ENCODE results near the gene FGF18.

The FGF18 gene

GRCh38 chr5:171462928-171463861, 43.7 kb downstream of the FGF18 start:
- TF ChIP-seq FOXP2 (optimal IDR thresholded peaks at IDR 0.05; ENCODE audit: borderline replicate concordance, extremely low read depth, extremely low read length, insufficient read depth) (no peak), POLR2AphosphoS5 (IDR thresholded peaks at IDR 0.05; ENCODE audit: low read depth, low read length) (no peak), SIN3A (IDR thresholded peaks at IDR 0.05; ENCODE audit: borderline replicate concordance, insufficient read depth, low read length) (no peak), TAF1 (IDR thresholded peaks at IDR 0.05; ENCODE audit: borderline replicate concordance, insufficient read depth, low read length) (no peak)

- TF ChIP-seq POLR2AphosphoS5 (IDR thresholded peaks at IDR 0.05; ENCODE audit: low read depth, low read length) (no peak), FOXP2 (optimal IDR thresholded peaks at IDR 0.05; ENCODE audit: borderline replicate concordance, extremely low read depth, extremely low read length, insufficient read depth) (no peak), TAF1 (IDR thresholded peaks at IDR 0.05; ENCODE audit: borderline replicate concordance, insufficient read depth, low read length) (no peak), SIN3A (IDR thresholded peaks at IDR 0.05; ENCODE audit: borderline replicate concordance, insufficient read depth, low read length) (no peak)
- TF ChIP-seq, protein P1, sequence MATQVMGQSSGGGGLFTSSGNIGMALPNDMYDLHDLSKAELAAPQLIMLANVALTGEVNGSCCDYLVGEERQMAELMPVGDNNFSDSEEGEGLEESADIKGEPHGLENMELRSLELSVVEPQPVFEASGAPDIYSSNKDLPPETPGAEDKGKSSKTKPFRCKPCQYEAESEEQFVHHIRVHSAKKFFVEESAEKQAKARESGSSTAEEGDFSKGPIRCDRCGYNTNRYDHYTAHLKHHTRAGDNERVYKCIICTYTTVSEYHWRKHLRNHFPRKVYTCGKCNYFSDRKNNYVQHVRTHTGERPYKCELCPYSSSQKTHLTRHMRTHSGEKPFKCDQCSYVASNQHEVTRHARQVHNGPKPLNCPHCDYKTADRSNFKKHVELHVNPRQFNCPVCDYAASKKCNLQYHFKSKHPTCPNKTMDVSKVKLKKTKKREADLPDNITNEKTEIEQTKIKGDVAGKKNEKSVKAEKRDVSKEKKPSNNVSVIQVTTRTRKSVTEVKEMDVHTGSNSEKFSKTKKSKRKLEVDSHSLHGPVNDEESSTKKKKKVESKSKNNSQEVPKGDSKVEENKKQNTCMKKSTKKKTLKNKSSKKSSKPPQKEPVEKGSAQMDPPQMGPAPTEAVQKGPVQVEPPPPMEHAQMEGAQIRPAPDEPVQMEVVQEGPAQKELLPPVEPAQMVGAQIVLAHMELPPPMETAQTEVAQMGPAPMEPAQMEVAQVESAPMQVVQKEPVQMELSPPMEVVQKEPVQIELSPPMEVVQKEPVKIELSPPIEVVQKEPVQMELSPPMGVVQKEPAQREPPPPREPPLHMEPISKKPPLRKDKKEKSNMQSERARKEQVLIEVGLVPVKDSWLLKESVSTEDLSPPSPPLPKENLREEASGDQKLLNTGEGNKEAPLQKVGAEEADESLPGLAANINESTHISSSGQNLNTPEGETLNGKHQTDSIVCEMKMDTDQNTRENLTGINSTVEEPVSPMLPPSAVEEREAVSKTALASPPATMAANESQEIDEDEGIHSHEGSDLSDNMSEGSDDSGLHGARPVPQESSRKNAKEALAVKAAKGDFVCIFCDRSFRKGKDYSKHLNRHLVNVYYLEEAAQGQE (IDR thresholded peaks at IDR 0.05; ENCODE audit: insufficient read depth in 1 of 2, low read depth in 2 of 2, low read length in 2 of 2), result no peak
Measured at GRCh38 chr5:171463862-171464229, 44.4 kb downstream of the FGF18 start.

DNA sequence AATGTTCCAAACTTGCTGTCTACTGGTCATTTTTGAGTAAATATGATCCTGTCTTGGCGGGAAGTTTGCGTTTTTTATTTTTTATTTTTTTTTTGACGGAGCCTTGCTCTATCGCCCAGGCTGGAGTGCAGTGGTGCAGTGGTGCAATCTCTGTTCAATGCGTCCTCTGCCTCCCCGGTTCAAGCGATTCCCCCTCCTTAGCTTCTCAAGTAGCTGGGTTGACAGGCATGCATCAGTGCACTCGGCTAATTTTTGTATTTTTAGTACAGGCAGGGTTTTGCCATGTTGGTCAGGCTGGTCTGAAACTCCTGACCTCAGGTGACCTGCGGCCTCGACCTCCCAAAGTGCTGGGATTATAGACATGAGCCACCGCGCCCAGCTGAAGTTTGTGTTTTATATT, 45.4 kb downstream of the FGF18 start:
- TF ChIP-seq SIN3A (IDR thresholded peaks at IDR 0.05; ENCODE audit: borderline replicate concordance, insufficient read depth, low read length) (no peak), POLR2AphosphoS5 (IDR thresholded peaks at IDR 0.05; ENCODE audit: low read depth, low read length) (no peak), TAF1 (IDR thresholded peaks at IDR 0.05; ENCODE audit: borderline replicate concordance, insufficient read depth, low read length) (no peak), FOXP2 (optimal IDR thresholded peaks at IDR 0.05; ENCODE audit: borderline replicate concordance, extremely low read depth, extremely low read length, insufficient read depth) (no peak)
- TF ChIP-seq, protein P1 (IDR thresholded peaks at IDR 0.05; ENCODE audit: insufficient read depth in 1 of 2, low read depth in 2 of 2, low read length in 2 of 2), result no peak

GRCh38 chr5:171467107-171467506, 47.7 kb downstream of the FGF18 start:
- TF ChIP-seq POLR2AphosphoS5 (IDR thresholded peaks at IDR 0.05; ENCODE audit: low read depth, low read length), result no peak
- no peak for TF ChIP-seq FOXP2 (optimal IDR thresholded peaks at IDR 0.05; ENCODE audit: borderline replicate concordance, extremely low read depth, extremely low read length, insufficient read depth)
- TF ChIP-seq, protein P1 (IDR thresholded peaks at IDR 0.05; ENCODE audit: insufficient read depth in 1 of 2, low read depth in 2 of 2, low read length in 2 of 2), result no peak
- no peak for TF ChIP-seq TAF1 (IDR thresholded peaks at IDR 0.05; ENCODE audit: borderline replicate concordance, insufficient read depth, low read length)
- no peak for TF ChIP-seq SIN3A (IDR thresholded peaks at IDR 0.05; ENCODE audit: borderline replicate concordance, insufficient read depth, low read length)

- TF ChIP-seq, protein P1 (IDR thresholded peaks at IDR 0.05; ENCODE audit: insufficient read depth in 1 of 2, low read depth in 2 of 2, low read length in 2 of 2), result no peak
- TF ChIP-seq FOXP2 (optimal IDR thresholded peaks at IDR 0.05; ENCODE audit: borderline replicate concordance, extremely low read depth, extremely low read length, insufficient read depth) (no peak), TAF1 (IDR thresholded peaks at IDR 0.05; ENCODE audit: borderline replicate concordance, insufficient read depth, low read length) (no peak), SIN3A (IDR thresholded peaks at IDR 0.05; ENCODE audit: borderline replicate concordance, insufficient read depth, low read length) (no peak), POLR2AphosphoS5 (IDR thresholded peaks at IDR 0.05; ENCODE audit: low read depth, low read length) (no peak)
Measured at GRCh38 chr5:171469326-171469725, 49.9 kb downstream of the FGF18 start.
